WI38 (cell line): Measurements from ENCODE around the gene DAP.

ENCODE experiments used
- H3K4me3 ChIP-seq: 2 replicates; pipeline ENCODE4 v1.5.1; 2011; ENCODE audit warnings: low read depth, mild to moderate bottlenecking, control low read depth, low read length
- TF ChIP-seq, protein P1 (sequence below): IDR thresholded peaks from 2 replicates; pipeline ENCODE4 v1.5.1; 2012; ENCODE audit warnings: low read depth, mild to moderate bottlenecking, control low read depth, low read length

Gene DAP

DNA sequence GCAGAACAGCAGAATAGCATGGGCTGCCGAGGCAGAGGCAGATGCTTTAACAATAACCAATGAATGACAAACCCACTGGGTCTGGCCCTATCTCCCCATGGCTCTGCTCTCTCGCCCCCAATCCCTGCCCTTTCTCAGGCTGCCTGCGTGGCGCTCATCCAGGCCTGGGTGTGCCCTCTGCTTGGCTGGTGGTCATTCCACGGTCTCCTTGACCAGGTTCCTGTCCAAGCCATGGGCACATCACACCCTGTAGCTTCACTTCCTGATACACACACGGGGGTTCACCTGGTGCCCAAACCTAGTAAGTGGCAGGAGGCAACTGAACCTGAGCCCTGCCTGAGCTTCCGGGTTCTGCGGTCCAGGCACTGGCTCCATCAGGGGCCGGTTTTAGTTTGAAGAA lies 87.6 kb downstream of the DAP start:
- no peak overlapping the region for H3K4me3 ChIP-seq
- TF ChIP-seq, protein P1, sequence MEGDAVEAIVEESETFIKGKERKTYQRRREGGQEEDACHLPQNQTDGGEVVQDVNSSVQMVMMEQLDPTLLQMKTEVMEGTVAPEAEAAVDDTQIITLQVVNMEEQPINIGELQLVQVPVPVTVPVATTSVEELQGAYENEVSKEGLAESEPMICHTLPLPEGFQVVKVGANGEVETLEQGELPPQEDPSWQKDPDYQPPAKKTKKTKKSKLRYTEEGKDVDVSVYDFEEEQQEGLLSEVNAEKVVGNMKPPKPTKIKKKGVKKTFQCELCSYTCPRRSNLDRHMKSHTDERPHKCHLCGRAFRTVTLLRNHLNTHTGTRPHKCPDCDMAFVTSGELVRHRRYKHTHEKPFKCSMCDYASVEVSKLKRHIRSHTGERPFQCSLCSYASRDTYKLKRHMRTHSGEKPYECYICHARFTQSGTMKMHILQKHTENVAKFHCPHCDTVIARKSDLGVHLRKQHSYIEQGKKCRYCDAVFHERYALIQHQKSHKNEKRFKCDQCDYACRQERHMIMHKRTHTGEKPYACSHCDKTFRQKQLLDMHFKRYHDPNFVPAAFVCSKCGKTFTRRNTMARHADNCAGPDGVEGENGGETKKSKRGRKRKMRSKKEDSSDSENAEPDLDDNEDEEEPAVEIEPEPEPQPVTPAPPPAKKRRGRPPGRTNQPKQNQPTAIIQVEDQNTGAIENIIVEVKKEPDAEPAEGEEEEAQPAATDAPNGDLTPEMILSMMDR: no peak

GRCh38 chr5:10673017-10673389 lies 88.0 kb downstream of the DAP start:
- no peak overlapping the region for H3K4me3 ChIP-seq
- TF ChIP-seq, protein P1: no peak

DNA sequence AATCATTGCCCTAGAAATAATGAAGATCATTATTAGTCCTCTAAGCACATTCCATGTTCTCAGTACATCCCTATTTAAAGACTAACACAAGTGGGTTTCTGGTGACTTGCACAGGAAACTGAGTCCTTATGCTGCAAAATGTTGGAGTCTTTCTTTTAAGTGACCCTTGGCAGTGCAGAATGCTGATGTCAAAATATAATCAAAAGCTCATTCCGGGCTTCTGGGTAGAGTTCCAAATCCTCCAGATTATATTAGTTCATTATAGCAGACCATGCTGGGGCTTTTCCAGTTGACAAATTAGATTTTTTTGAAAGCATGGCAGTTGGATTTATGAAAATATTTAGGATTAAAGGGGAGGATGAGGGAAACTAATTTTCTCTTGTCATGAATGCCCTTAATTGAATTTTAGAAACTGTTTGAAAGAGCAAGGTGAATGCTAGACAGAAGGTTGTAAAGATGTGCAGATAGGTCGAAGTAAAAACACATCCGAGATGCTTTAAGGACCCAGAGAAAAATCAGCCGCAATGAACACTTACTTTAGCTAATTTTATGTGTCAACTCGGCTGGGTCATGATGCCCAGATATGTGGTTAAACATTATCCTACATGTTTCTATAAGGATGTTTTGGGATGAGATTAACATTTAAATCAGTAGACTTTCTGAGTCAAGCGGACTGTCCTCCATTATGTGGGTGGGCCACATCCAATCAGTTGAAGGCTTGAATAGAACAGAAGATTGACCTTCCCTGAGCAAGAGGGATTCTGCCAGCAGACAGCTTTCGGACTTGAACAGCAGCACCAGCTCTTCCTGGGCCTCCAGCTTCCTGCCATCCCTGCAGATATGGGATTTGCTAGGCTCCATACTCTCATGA lies 88.7 kb downstream of the DAP start:
- H3K4me3 ChIP-seq: no peak overlapping the region
- TF ChIP-seq, protein P1: no peak

GRCh38 chr5:10671041-10672008 lies 89.7 kb downstream of the DAP start:
- H3K4me3 ChIP-seq: no peak overlapping the region
- TF ChIP-seq, protein P1: no peak

DNA sequence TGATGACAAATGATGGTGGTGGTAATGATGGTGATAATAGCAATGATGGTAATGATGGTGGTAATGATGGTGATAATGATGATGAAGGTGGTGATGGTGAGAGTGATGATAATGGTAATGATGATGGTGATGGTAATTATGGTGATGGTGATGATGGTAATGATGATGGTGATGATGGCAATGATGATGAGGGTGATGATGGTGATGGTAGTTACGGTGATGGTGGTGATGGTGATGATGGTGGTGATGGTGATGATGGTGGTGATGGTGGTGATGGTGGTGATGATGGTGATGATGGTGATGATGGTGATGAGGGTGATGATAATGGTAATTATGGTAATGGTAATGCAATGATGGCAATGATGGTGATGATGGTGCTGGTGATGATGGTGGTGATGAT lies 91.1 kb downstream of the DAP start:
- TF ChIP-seq, protein P1: no peak
- no peak overlapping the region for H3K4me3 ChIP-seq

- TF ChIP-seq, protein P1: no peak
- H3K4me3 ChIP-seq: no peak overlapping the region
These were observed 92.3 kb downstream of the DAP start for GRCh38 chr5:10668697-10669096.
